HG03342 (cell line): ENCODE results near the gene TTPAL.
A peak's percentile ranks its signal among the peaks of the same experiment; 100 is the strongest.

Experiments used
- ATAC-seq: cut with Tn5 transposase; IDR thresholded peaks from one replicate; pipeline ENCODE4 v1.9.1; 2021; ENCODE audit warnings: mild to moderate bottlenecking, moderate library complexity; ENCODE audit not compliant: unreplicated experiment

TTPAL gene

DNA sequence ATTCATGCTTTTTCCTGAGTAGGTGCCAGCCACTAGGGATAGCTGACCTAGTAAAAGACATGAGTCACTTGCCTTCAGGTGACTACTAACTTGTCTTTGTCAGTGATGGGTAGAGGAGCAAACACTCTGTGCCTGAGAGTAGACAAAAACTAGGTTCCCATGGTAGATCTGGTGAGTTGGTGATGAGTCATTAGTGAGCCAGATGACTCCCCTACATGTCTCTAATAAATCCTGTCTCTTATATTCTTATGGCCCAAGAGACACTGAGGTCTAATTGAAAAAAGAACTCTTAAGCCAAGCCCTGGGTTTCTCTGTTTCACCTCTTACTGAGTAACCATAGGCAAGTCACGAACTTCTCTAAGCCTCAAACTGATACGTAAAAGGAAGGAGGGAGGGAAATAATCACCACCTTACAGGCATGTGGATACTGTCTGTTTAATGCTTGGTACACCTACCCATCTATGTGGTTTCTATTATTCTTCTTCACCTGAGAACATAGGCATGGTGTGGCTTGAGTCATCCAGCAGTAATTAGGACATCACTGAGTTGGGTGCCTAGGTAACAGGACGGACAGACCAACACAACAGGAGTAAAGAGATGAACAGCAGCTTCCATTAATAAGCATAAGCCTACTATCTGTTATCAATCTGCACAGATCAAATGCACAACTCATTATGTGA lies 20.3 kb downstream of the TTPAL start:
- no peak for ATAC-seq

DNA sequence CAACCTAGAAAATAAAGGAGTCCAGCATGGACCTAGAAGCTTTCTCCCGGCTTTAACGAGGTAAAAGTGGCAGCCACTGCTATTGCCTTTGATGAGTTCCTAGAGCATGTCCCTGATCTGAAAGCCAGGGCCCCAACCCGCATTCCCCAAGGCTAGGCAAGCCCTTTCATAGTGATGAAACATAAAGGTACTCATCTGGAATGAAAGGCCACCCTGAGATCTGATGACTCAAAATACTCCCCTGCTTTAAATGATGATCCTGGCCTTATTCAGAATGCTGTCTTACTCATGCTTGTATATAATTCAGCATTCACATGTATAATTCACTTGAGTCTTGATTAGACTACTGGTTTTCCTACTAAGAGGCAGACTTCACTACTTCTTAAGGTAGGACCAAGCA lies 21.3 kb downstream of the TTPAL start:
- no peak for ATAC-seq

GRCh38 chr20:44497761-44498160 lies 22.1 kb downstream of the TTPAL start:
- no peak for ATAC-seq

DNA sequence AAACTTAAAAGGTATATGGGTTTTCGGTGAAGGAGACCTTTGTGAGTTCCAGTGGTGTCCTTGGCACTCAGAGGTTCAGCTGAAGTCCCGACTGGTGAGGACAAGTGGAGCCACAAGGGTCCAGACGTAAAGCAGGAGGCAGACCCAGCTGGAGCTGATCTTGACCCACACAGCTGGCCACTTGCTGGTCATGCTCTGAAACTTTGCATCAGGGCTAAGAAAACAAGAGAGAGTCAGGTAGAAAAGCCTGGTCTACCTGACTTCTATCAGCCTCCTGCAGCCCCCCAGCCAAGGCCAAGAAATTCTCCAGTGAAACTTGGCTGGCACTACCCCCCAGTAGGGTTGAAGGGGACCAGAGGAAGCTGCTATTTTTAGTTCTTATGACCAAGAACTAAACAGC lies 24.5 kb downstream of the TTPAL start:
- ATAC-seq = no peak

GRCh38 chr20:44501448-44501847 lies 25.8 kb downstream of the TTPAL start:
- ATAC-seq = no peak

DNA sequence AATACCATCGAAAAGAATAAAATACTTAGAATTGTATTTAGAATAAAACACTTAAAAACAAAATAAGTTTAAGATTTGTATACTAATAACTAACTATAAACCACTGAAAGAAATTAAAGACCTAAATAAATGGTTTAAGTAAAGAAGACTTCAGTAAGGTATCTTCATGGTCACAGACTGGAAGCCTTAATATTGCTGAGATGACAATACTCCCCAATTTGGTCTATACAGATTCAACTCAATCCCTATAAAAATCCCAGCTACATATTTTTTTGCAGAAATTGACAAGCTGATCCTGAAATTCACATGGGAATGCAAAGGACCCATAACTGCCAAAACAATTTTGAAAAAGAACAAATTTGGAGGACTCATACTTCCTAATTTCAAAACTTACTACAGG lies 27.3 kb downstream of the TTPAL start:
- ATAC-seq = no peak

DNA sequence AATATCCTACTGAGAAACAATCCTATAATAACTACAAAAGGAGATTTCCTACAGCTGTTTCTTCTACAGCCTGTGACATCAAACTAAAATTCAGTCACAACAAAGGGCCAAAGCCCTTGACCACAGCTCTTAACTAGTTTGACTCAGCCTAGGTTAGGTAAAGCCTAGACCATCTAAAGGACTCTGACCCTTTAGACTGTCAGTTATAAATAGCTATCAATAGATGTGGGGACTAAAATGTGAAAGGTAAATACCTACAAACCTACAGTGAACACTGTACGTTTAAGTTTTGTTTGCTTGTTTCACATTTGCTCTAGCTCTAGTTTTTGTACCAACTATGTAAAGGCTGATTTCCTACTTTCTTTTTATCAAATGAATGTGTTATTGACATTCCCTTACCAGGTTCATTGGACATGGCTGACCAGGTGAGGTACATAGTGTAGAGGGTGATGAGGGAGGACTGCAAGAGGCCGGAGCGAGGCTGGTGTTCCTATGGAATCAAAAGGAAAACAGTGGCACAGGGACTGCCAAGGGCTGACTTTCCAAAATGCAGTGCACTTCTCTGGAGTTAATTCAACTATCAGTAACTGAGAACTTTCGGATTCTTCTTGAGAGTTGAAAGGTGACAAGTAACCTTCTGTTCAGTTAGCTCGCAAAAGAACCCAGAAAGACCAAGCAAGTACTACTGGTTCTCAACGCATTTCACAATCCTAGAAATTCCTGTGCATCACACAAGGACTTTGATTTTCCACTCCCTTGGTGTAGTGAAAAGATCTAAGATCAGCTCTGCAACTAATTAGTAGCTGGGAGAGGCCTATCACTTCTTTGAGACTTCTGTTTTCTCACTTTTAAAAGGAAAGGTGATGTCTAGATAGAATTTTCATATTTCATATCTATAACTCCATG lies 29.0 kb downstream of the TTPAL start:
- no peak for ATAC-seq

GRCh38 chr20:44509762-44510161 lies 34.1 kb downstream of the TTPAL start:
- ATAC-seq = no peak

DNA sequence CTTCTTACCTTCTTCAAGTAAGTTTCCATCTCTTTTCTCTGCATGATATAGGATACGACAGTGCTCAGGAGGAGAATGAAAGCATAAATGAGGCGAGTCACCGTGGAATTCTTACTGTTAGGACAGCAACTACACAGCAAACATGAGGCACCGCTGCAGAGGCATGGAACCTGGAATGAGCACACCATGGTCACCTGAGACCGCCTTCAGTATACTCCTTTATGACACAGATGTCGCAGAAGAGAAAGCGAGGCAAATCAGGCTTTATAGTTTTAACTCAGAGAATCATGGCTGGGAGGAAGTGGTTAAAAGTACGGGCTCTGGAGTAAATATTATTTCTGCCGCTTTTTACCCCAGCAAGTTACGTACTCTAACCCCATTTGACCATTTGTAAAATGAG lies 38.2 kb downstream of the TTPAL start:
- ATAC-seq = no peak

GRCh38 chr20:44516491-44516890 lies 40.8 kb downstream of the TTPAL start:
- ATAC-seq = no peak

- ATAC-seq = no peak
Measured at GRCh38 chr20:44517454-44517853, 41.8 kb downstream of the TTPAL start.

DNA sequence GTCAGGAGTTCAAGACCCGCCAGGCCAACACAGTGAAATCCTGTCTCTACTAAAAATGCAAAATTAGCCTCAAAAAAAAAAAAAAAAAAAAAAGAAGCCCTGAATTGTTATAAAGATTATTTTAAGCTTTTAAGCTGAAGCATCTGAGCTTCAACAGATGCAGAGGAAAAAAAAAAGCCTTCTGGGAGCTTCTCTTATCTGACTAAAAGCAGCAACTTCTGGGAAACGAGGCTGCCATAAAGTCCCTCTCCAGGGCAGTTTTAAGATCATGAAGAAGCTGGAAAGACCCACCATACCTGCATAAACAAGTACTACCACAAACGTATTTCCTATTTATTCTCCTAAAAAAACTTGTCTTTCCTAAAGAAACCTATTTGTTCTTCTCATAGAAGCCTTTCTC lies 42.6 kb downstream of the TTPAL start:
- no peak for ATAC-seq

DNA sequence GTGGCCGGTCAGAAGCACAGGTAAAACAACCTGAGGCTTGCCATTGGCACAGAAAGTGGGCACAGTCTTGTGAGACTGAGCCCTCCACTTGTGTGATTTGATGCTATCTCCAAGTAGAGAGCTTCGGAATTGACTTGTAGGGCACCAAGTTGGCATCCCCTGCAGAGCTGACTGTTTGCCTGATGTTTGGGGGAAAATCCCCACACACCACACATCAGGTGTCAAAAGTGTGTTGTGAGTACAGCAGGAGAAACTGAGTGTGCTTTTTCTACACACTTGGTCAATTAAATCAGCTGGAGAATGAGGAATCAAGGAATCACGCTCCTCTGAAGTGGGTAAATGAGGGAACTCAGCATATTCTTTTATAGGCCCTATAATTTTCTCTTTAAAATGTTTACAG lies 45.2 kb downstream of the TTPAL start:
- ATAC-seq = no peak

DNA sequence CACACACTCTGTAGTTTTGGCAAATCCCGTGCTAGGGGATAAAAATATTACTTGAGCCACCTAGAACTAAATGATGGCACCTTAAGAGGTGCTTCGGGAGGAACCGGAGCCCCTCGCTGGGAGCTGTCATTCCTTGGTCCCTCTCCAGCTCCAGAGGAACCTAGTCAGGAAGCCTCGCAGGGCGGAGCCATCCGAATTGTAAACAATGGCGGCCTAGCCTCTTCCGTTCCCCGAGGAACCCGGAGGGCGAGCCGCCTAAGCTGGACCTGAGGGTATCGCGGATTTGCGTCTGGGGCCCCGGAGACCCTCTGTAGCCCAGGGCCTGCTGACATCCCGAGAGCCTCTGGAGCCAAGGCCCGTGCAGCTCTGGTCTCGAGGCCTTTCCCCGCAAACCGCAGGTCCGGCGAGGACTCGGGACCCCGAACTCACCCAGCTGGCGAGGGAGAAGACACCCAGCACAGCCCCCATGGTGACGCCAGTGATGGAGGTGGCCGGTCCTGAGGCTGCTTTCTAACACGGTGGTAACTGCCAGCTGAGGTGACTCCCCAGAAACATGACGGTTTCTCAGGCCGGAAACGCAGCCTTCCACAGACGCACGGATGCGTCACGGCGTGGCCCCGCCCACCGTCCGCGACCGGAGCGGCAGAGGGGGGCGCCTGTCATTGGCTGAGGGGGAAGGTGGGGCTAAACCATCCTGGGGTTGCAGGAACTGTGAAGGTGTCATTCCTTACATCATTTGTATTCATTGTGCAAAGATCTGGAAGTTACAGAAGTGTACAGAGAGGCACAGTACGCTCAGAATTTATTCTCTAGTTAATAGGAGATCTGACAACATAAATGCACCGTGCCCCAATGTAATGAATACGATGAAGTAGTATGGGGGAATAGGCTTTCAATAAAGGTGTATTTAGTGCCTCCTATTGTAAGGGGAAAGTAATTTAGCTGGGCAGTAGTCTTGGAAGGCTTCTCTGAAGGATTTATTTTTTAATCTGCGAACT lies 46.1 kb downstream of the TTPAL start, which contains the start of gene SERINC3:
Gene SERINC3 (minus strand): TSS at position 587 of the 998 bp plus-strand sequence. CDS start 119 bp downstream, at position 468.
- peak; percentile 97 for ATAC-seq

DNA sequence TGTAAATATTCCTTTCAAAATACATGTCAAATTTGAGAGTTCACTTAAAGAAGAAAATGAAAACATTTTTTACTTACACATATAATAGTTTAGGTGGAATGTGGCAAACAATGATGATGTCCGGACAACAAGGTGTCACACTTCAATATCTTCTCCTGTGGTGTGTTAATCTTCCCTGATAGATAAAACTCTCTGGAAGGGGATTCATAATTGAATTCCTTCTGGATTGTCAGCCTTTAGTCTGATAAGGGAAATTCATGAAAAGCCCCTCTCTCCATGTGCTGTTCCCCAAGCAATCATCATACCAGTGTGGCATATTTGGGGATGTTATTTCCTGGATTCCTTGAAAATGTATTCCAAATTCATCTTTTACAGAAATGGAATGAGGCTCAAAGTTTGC lies 47.2 kb downstream of the TTPAL start:
- no peak for ATAC-seq

DNA sequence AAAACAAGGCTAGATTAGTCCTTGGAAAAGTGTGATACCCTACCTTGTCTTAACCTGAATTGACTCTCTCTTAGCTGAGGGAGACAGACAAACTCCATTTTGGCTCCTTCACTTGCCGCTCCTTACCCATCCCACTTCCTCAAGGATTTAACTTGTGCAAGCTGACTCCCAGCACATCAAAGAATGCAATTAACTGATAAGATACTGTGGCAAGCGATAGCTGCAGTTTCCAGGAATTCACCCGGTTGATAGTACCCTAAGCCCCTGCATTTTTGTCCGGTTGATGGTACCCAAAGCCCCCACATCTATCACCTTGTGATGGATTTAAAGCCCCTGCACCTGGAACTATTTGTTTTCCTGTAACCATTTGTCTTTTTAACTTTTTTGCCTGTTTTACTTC lies 48.1 kb downstream of the TTPAL start:
- no peak for ATAC-seq

GRCh38 chr20:44526129-44526528 lies 50.5 kb downstream of the TTPAL start:
- no peak for ATAC-seq

DNA sequence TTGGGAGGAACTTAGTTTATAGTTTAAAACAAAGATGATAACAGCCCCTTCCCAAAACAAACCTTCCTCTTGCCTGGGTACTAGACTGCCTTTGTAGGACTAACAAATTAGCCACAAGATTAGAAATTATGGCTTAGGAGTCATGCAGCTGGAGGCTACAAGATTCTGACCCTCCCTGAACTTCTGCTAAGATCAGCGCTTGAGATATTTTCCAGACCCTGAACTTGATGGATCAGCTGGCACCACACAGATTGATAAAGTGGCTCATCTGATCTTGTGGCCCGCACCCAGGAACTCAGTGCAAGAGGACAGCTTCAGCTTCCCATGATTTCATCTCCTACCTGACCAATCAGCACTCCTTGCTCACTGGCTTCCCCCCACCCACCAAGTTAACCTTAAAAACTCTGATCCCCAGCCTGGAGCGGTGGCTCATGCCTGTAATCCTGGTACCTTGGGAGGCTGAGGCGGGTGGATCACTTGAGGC lies 52.1 kb downstream of the TTPAL start:
- ATAC-seq = no peak

GRCh38 chr20:44528309-44528708 lies 52.6 kb downstream of the TTPAL start:
- no peak for ATAC-seq

DNA sequence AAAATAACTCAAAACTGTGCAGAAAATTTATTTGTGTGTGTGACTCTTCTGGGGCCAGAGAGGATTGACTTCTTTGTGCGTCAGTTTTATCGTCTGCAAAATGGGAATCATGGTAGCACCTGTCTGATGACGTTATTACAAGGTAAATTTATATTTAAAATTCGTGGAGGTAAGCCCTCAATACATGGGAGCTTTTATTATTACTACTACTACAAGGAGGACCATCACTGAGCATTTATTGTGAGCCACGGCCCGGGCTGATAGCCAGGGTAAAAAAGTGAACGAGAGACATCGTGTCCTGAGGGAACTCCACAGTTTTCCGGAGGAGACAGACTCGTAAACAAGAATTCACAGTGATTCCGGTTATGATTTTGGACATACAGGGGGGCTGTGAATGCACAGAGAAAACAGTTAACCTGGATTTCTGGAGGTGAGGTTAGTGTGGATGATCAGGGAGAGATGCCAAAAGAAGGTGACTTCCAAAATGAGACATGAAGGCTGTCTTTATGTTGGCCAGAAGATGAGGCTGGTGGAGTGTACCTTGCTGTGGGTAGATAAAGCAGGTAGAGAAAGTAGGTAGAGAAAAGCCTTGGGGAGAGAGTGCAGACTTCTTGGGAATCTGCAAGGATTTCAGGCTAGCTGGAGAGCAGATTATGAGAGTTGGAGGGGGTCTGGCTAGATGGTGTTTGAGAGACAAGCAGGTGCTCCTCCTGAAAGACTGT lies 56.7 kb downstream of the TTPAL start:
- no peak for ATAC-seq
